Measurements from ENCODE around the gene PDAP1. TPM values are rescaled to one million over a fixed set of nuclear protein-coding genes. Genes with fewer than 3 reads are reported as not detected.
"Not testable (repeated sequence)": the region's sequence is repeated elsewhere in the genome, so short reads cannot be mapped to it uniquely, and the experiment has no call there.

Gene PDAP1
- total and polyA plus RNA-seq, 2 donors from 2014 or later, result 84.7 to 119 TPM

DNA sequence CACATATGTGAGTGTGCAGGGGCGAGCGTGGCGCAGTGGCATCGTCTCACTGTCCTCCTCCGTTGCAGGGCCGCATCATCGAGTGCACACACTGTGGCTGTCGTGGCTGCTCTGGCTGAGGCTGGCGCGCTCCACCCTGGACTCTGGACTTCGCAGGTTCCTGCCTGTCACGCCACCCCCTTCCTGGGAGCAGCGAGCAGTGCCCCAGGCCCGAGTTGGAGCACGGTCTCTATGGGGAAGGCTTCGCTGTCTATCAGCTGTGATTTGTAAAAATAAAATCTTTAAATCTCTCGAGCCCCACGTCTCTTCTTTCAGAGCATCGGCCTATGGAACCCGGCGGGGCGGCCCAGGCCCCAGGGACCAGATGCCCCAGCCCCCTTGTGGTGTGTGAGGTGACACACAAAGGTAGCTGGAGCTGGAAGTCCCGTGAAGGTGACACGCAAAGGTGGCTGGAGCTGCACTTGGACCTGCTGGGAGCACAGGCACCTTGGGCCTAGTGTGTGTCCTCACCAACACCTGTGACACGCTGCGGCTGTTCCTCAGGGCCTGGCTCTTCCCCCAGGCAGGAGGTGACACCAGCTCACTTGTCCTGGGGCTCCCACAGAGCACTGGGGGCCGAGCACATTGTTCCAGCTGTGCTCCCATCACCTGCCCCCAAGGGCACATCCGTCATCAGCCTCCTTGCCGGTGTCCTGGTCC lies 11.1 kb upstream of the PDAP1 start:
- Histone ChIP-seq H3K27ac (ENCODE audit: low read depth in 2 of 2, low read length in 2 of 2) (no peak overlapping the region), H3K4me3 (ENCODE audit: low read length in 3 of 3) (no peak overlapping the region), H3K36me3 (ENCODE audit: control insufficient read depth in 2 of 3, insufficient read depth in 3 of 3, low read length in 3 of 3) (peaks cover 3 to 51% (median 28%) of the 10 kb centered on the region in 3 donors), H3K4me1 (ENCODE audit: control insufficient read depth in 2 of 3, insufficient read depth in 2 of 3, low read depth in 1 of 3, low read length in 3 of 3) (no peaks in the 10 kb centered on the region), H3K9ac (ENCODE audit: low read length in 3 of 3) (no peak overlapping the region), H3K9me3 (ENCODE audit: control insufficient read depth in 2 of 3, insufficient read depth in 1 of 3, low read length in 3 of 3) (no peaks in the 10 kb centered on the region), H3K27me3 (ENCODE audit: control insufficient read depth, insufficient read depth, low read length) (no peaks in the 10 kb centered on the region)
- FAIRE-seq (no peak), DNase-seq (no peak)
- TF ChIP-seq, protein P1, sequence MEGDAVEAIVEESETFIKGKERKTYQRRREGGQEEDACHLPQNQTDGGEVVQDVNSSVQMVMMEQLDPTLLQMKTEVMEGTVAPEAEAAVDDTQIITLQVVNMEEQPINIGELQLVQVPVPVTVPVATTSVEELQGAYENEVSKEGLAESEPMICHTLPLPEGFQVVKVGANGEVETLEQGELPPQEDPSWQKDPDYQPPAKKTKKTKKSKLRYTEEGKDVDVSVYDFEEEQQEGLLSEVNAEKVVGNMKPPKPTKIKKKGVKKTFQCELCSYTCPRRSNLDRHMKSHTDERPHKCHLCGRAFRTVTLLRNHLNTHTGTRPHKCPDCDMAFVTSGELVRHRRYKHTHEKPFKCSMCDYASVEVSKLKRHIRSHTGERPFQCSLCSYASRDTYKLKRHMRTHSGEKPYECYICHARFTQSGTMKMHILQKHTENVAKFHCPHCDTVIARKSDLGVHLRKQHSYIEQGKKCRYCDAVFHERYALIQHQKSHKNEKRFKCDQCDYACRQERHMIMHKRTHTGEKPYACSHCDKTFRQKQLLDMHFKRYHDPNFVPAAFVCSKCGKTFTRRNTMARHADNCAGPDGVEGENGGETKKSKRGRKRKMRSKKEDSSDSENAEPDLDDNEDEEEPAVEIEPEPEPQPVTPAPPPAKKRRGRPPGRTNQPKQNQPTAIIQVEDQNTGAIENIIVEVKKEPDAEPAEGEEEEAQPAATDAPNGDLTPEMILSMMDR (IDR thresholded peaks at IDR 0.05; ENCODE audit: borderline replicate concordance, extremely low read depth, insufficient read depth), result no peak
- intact Hi-C loops (cut with DNase I), result no loop called here

DNA sequence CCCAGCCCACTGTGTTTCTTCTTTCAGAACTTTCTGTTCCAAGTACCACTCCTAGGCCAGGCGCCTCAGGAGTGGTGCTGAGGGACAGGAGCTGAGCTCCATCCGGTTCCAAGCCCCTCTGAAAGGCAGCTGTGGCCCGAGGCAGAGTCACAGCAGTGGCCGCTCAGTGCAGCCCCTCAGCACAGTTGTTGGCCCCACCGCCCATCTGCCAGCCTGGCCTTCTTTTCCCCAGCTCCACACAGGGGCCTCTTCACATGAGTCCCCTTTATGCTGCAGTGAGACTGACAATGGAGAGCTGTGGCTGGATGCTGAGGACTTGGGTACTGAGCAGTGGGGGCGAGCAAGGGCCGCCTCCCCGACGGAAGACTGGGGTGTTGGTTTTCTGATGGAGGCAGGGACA lies 9.9 kb upstream of the PDAP1 start:
- intact Hi-C loops (cut with DNase I), result no loop called here
- TF ChIP-seq, protein P1 (IDR thresholded peaks at IDR 0.05; ENCODE audit: borderline replicate concordance, extremely low read depth, insufficient read depth), result no peak
- no peak for FAIRE-seq
- Histone ChIP-seq H3K4me3 (ENCODE audit: low read length in 3 of 3) (no peak overlapping the region), H3K36me3 (ENCODE audit: control insufficient read depth in 2 of 3, insufficient read depth in 3 of 3, low read length in 3 of 3) (peaks cover 3 to 51% (median 28%) of the 10 kb centered on the region in 3 donors), H3K27ac (ENCODE audit: low read depth in 2 of 2, low read length in 2 of 2) (no peak overlapping the region), H3K9me3 (ENCODE audit: control insufficient read depth in 2 of 3, insufficient read depth in 1 of 3, low read length in 3 of 3) (no peaks in the 10 kb centered on the region), H3K9ac (ENCODE audit: low read length in 3 of 3) (no peak overlapping the region), H3K4me1 (ENCODE audit: control insufficient read depth in 2 of 3, insufficient read depth in 2 of 3, low read depth in 1 of 3, low read length in 3 of 3) (no peaks in the 10 kb centered on the region), H3K27me3 (ENCODE audit: control insufficient read depth, insufficient read depth, low read length) (no peaks in the 10 kb centered on the region)
- DNase-seq, result no peak

DNA sequence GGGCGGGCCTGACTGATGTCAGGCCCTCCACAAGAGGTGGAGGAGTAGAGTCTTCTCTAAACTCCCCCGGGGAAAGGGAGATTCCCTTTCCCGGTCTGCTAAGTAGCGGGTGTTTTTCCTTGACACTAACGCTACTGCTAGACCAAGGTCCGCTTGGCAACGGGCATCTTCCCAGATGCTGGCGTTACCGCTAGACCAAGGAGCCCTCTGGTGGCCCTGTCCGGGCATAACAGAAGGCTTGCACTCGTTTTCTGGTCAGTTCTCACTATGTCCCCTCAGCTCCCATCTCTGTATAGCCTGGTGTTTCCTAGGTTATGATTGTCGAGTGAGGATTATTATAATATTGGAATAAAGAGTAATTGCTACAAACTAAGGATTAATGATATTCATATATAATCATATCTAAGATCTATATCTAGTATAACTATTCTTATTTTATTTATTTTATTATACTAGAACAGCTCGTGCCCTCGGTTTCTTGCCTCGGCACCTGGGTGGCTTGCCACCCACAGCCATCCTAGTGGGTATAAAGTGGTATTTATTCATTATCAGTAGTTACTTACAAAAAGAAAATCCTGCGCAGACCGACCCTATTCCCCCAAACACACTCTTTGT lies 7.2 kb upstream of the PDAP1 start:
- H3K27me3 ChIP-seq (ENCODE audit: control insufficient read depth, insufficient read depth, low read length); H3K9me3 ChIP-seq (ENCODE audit: control insufficient read depth in 2 of 3, insufficient read depth in 1 of 3, low read length in 3 of 3); intact Hi-C loops (cut with DNase I); FAIRE-seq; H3K4me1 ChIP-seq (ENCODE audit: control insufficient read depth in 2 of 3, insufficient read depth in 2 of 3, low read depth in 1 of 3, low read length in 3 of 3); H3K4me3 ChIP-seq (ENCODE audit: low read length in 3 of 3); H3K27ac ChIP-seq (ENCODE audit: low read depth in 2 of 2, low read length in 2 of 2); H3K9ac ChIP-seq (ENCODE audit: low read length in 3 of 3): not testable (repeated sequence)
- H3K36me3 ChIP-seq (ENCODE audit: control insufficient read depth in 2 of 3, insufficient read depth in 3 of 3, low read length in 3 of 3), result peaks cover 17 to 63% (median 37%) of the 10 kb centered on the region in 3 donors
- DNase-seq, result peak in 4 of 5 donors; percentile 27 to 87 (median 38)
- TF ChIP-seq, protein P1 (IDR thresholded peaks at IDR 0.05; ENCODE audit: borderline replicate concordance, extremely low read depth, insufficient read depth), result peak; percentile 41

Measured in kidney (tissue), 14 donors.